NCI-H1105 treated with DMSO at 0.1 percent for 48 hours (cell line): Measurements from ENCODE around the gene OR56B1.

Experiments used
- DNase-seq: peaks from one replicate; lab custom pipeline; 2025; lab: John Stamatoyannopoulos, UW

Gene OR56B1

GRCh38 chr11:5727691-5728090 lies 8.6 kb upstream of the OR56B1 start:
- no peak for DNase-seq

- no peak for DNase-seq
These were observed 843 bp downstream of the OR56B1 start for GRCh38 chr11:5737091-5737490.

GRCh38 chr11:5737670-5738392 lies 1.6 kb downstream of the OR56B1 start:
- DNase-seq, result no peak

GRCh38 chr11:5738431-5738830 lies 2.2 kb downstream of the OR56B1 start:
- DNase-seq, result no peak

- no peak for DNase-seq
These were observed 10.4 kb downstream of the OR56B1 start for GRCh38 chr11:5746614-5747013.

GRCh38 chr11:5749836-5750235 lies 13.6 kb downstream of the OR56B1 start:
- no peak for DNase-seq

GRCh38 chr11:5753943-5754342 lies 17.7 kb downstream of the OR56B1 start, which contains the start of gene OR52N4:
Gene OR52N4 (plus strand): TSS chr11:5754243. CDS start chr11:5754741, 498 bp downstream.
- no peak for DNase-seq

GRCh38 chr11:5767056-5767455 lies 30.8 kb downstream of the OR56B1 start:
- DNase-seq, result no peak

- no peak for DNase-seq
These were observed 47.0 kb downstream of the OR56B1 start, which contains the start of gene OR52N5 for GRCh38 chr11:5783255-5783654. Gene OR52N5 (minus strand): TSS chr11:5783355. CDS start chr11:5778634, 4,721 bp downstream.
